ENCODE measurements around the gene MLEC.

DNA sequence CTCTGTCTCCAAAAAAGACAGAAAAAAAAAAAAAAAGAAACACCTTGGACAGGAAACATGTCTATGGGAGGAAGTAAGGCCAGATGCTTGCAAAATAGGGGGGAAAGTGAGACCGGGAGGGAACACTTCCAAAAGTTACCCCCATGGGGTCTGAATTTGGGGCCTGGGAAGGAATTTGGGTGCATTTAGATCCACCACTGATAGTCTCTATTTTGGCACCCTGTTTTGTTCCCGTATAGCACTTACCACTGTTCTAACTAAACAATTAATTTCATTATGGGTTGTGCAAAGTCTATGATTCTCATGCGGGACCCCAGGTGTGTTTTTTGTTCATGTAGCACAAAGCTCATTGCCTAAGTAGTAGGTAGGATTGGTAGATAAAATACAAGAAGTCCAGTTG is 1.4 kb upstream of the MLEC start:
- TF ChIP-seq GATA2 (IDR thresholded peaks at IDR 0.05; ENCODE audit: low read depth, low read length) = no peak
- TF ChIP-seq GATA3 (IDR thresholded peaks at IDR 0.05; ENCODE audit: low read depth, low read length) = no peak

All from SH-SY5Y (cell line).